H1 (cell line): ENCODE results near the gene SPTBN5. TPM values are rescaled to one million over a fixed set of nuclear protein-coding genes. Genes with fewer than 3 reads are reported as not detected.
"Not testable (repeated sequence)": the region's sequence is repeated elsewhere in the genome, so short reads cannot be mapped to it uniquely, and the experiment has no call there.

Source experiments
- CTCF ChIA-PET: fragments of 300-600 bp; sonication (Branson Sonifier 250); formaldehyde crosslinking; loops from one replicate; lab custom pipeline; 2021; ENCODE audit not compliant: partially characterized antibody; lab: Charles Lee
- POLR2A ChIA-PET: fragments of 300-600 bp; sonication (Branson Sonifier 250); formaldehyde crosslinking; loops from one replicate; lab custom pipeline; 2021; ENCODE audit warnings: inconsistent platforms; ENCODE audit not compliant: partially characterized antibody; lab: Charles Lee
- DNase-seq, 2 experiments: peaks; one replicate each; pipeline versions ENCODE4 v3.0.0 to v3.0.0-alpha.2; 2010 to 2022; ENCODE audit warnings: low spot score in 2 of 2, low read depth in 1 of 2, mixed read lengths in 1 of 2
- FAIRE-seq: peaks from 2 replicates; lab custom pipeline; 2011; peaks lifted over from hg19 to GRCh38; lab: Jason Lieb, UNC
- H2AFZ ChIP-seq: 2 replicates; pipeline ENCODE4 v1.8.1; 2012; ENCODE audit warnings: low read length, inconsistent platforms
- H2AK5ac ChIP-seq: 2 replicates; pipeline ENCODE4 v1.6.1; 2013; ENCODE audit warnings: low read depth, low read length
- H2BK120ac ChIP-seq: replicated peaks from 2 replicates; pipeline ENCODE3; 2013; ENCODE audit warnings: low read depth, low read length, inconsistent platforms
- H2BK12ac ChIP-seq: 2 replicates; pipeline ENCODE4 v1.6.1; 2013; ENCODE audit warnings: low read depth, low read length
- H2BK15ac ChIP-seq: 2 replicates; pipeline ENCODE4 v1.6.1; 2013; ENCODE audit warnings: low read length
- H2BK20ac ChIP-seq: 2 replicates; pipeline ENCODE4 v1.6.1; 2013; ENCODE audit warnings: low read length
- H2BK5ac ChIP-seq: 2 replicates; pipeline ENCODE4 v1.6.1; 2013; ENCODE audit warnings: low read depth, low read length
- H3K14ac ChIP-seq: 2 replicates; pipeline ENCODE4 v1.6.1; 2013; ENCODE audit warnings: inconsistent platforms; ENCODE audit not compliant: insufficient read length
- H3K18ac ChIP-seq: 2 replicates; pipeline ENCODE4 v1.6.1; 2013; ENCODE audit warnings: low read length; ENCODE audit errors: extremely low read depth
- H3K23ac ChIP-seq: 2 replicates; pipeline ENCODE4 v1.6.1; 2013; ENCODE audit warnings: inconsistent platforms; ENCODE audit not compliant: insufficient read length
- H3K23me2 ChIP-seq: 2 replicates; pipeline ENCODE4 v1.6.1; 2013; ENCODE audit warnings: low read depth, low read length
- H3K27ac ChIP-seq: 2 replicates; pipeline ENCODE4 v1.6.1; 2011; ENCODE audit warnings: low read depth, low read length, inconsistent platforms
- H3K27me3 ChIP-seq, 4 experiments: replicated peaks in 1 of 4; 1 replicate in 1 of 4; 2 replicates in 3 of 4; pipeline versions ENCODE4 v1.6.1 to v1.8.1; 2011 to 2013; ENCODE audit warnings: low read length in 3 of 4, mild to moderate bottlenecking in 3 of 4, inconsistent platforms in 2 of 4, mixed read lengths in 2 of 4, moderate library complexity in 1 of 4; ENCODE audit not compliant: control insufficient read depth in 3 of 4, insufficient read depth in 3 of 4; ENCODE audit errors: extremely low read depth in 1 of 4
- H3K36me3 ChIP-seq, 4 experiments: 2 replicates each; pipeline versions ENCODE4 v1.6.1 to v1.8.1; 2011 to 2013; ENCODE audit warnings: mild to moderate bottlenecking in 4 of 4, low read length in 3 of 4, moderate library complexity in 2 of 4, control low read depth in 1 of 4, inconsistent platforms in 1 of 4; ENCODE audit not compliant: insufficient read depth in 4 of 4, control insufficient read depth in 2 of 4
- H3K4ac ChIP-seq: replicated peaks from 2 replicates; pipeline ENCODE3; 2013; ENCODE audit warnings: low read length, low read depth, mixed read lengths, inconsistent platforms; ENCODE audit not compliant: insufficient read length
- H3K4me1 ChIP-seq, 4 experiments: replicated peaks in 1 of 4; 1 replicate in 1 of 4; 2 replicates in 3 of 4; pipeline versions ENCODE4 v1.6.1 to v1.8.1; 2011 to 2013; ENCODE audit warnings: low read length in 3 of 4, inconsistent platforms in 2 of 4, mixed read lengths in 1 of 4; ENCODE audit not compliant: insufficient read depth in 4 of 4, control insufficient read depth in 3 of 4
- H3K4me2 ChIP-seq, 2 experiments: 2 replicates each; pipeline versions ENCODE4 v1.6.1 to v1.8.1; 2011 to 2013; ENCODE audit warnings: low read depth in 2 of 2, low read length in 2 of 2, control low read depth in 1 of 2, inconsistent platforms in 1 of 2, mild to moderate bottlenecking in 1 of 2; ENCODE audit not compliant: insufficient read depth in 1 of 2
- H3K4me3 ChIP-seq, 4 experiments: fragments of 200-600, 300-600 bp in 1 of 4; sonication (generic), shearing (Covaris generic), sonication (Bioruptor Twin) in 1 of 4; 2 replicates each; pipeline versions ENCODE4 v1.5.1 to v1.8.1; 2011 to 2016; ENCODE audit warnings: low read length in 4 of 4, low read depth in 3 of 4, control low read depth in 2 of 4, inconsistent platforms in 2 of 4, mild to moderate bottlenecking in 2 of 4, mixed read lengths in 1 of 4, moderate library complexity in 1 of 4; ENCODE audit not compliant: insufficient read depth in 2 of 4; ENCODE audit errors: extremely low read depth in 1 of 4
- H3K56ac ChIP-seq: replicated peaks from 2 replicates; pipeline ENCODE3; 2013; ENCODE audit warnings: low read depth, mild to moderate bottlenecking, mixed read lengths, low read length, inconsistent platforms; ENCODE audit not compliant: insufficient read length
- H3K79me1 ChIP-seq: 2 replicates; pipeline ENCODE4 v1.6.1; 2013; ENCODE audit warnings: low read depth, low read length, control low read depth
- H3K79me2 ChIP-seq, 2 experiments: 2 replicates each; pipeline versions ENCODE4 v1.6.1 to v1.8.1; 2012 to 2013; ENCODE audit warnings: low read length in 2 of 2, mild to moderate bottlenecking in 2 of 2, inconsistent platforms in 1 of 2; ENCODE audit not compliant: insufficient read depth in 2 of 2, control insufficient read depth in 1 of 2
- H3K9ac ChIP-seq, 4 experiments: replicated peaks in 1 of 4; 1 replicate in 1 of 4; 2 replicates in 3 of 4; pipeline versions ENCODE4 v1.6.1 to v1.8.1; 2011 to 2013; ENCODE audit warnings: low read depth in 3 of 4, low read length in 3 of 4, control low read depth in 2 of 4, mild to moderate bottlenecking in 2 of 4, moderate library complexity in 2 of 4, inconsistent platforms in 1 of 4; ENCODE audit errors: extremely low read depth in 1 of 4
- H3K9me3 ChIP-seq, 2 experiments: 2 replicates each; pipeline versions ENCODE4 v1.6.1 to v1.8.1; 2012 to 2013; ENCODE audit warnings: mild to moderate bottlenecking in 2 of 2, moderate library complexity in 2 of 2, control low read depth in 1 of 2, inconsistent platforms in 1 of 2, low read depth in 1 of 2, low read length in 1 of 2, mixed read lengths in 1 of 2; ENCODE audit not compliant: insufficient read depth in 2 of 2
- H4K20me1 ChIP-seq, 2 experiments: replicated peaks in 1 of 2; 2 replicates each; pipeline versions ENCODE3 to v1.8.1; 2011 to 2013; ENCODE audit warnings: inconsistent platforms in 2 of 2, low read length in 2 of 2, mild to moderate bottlenecking in 1 of 2; ENCODE audit not compliant: insufficient read depth in 2 of 2, control insufficient read depth in 1 of 2
- H4K5ac ChIP-seq: 2 replicates; pipeline ENCODE4 v1.6.1; 2013; ENCODE audit warnings: low read length, low read depth, mixed read lengths, inconsistent platforms; ENCODE audit not compliant: insufficient read length
- H4K8ac ChIP-seq: 2 replicates; pipeline ENCODE4 v1.8.0; 2013; ENCODE audit warnings: mild to moderate bottlenecking, moderate library complexity, low read length, inconsistent platforms; ENCODE audit not compliant: insufficient read depth; ENCODE audit errors: extremely low read depth
- H4K91ac ChIP-seq: replicated peaks from 2 replicates; pipeline ENCODE3; 2013; ENCODE audit warnings: low read length, mixed read lengths, inconsistent platforms; ENCODE audit not compliant: insufficient read length
- WGBS, 2 experiments: shearing (Covaris generic) in 1 of 2; methylation state at CpG; one replicate each; pipeline versions ENCODE4 v1.1.6 to v1.1.7; 2013 to 2015; ENCODE audit warnings: low lambda C conversion rate in 2 of 2, mixed read lengths in 2 of 2, inconsistent platforms in 1 of 2, low coverage in 1 of 2, missing lambda C conversion rate in 1 of 2; ENCODE audit not compliant: insufficient replicate concordance in 2 of 2, insufficient coverage in 1 of 2, insufficient read length in 1 of 2; ENCODE audit errors: extremely low coverage in 1 of 2, missing lambda C conversion rate in 1 of 2; 5-methylcytosine and 5-hydroxymethylcytosine counted together
- polyA plus RNA-seq, 7 experiments: library from polyadenylated mRNA; depleted of rRNA in 3 of 7; stranded (reverse) in 5 of 7; unstranded in 2 of 7; fragments of >200 nt in 5 of 7; fragments of 200-250 nt in 2 of 7; gene quantifications; 1 replicate in 5 of 7; 2 replicates in 1 of 7; 4 replicates in 1 of 7; pipeline versions ENCODE4 v1.2.1 to v1.2.3, GENCODE V29; 2011 to 2013; ENCODE audit warnings: missing spikeins in 2 of 7, mixed read lengths in 2 of 7
- total RNA-seq: library from RNA; stranded (reverse); fragmentation: NEBNext Ultra II Directional; extraction: Animal tissue kit (Norgen Biotek cat#: 25700); gene quantifications from 2 replicates; pipeline ENCODE4 v1.2.1, GENCODE V29; 2021

SPTBN5 gene
- total and polyA plus RNA-seq, 2 of the 8 experiments (the other 6 are each of a cell fraction or from before 2014, with no cell fraction given): 0.32 to 0.84 TPM

DNA sequence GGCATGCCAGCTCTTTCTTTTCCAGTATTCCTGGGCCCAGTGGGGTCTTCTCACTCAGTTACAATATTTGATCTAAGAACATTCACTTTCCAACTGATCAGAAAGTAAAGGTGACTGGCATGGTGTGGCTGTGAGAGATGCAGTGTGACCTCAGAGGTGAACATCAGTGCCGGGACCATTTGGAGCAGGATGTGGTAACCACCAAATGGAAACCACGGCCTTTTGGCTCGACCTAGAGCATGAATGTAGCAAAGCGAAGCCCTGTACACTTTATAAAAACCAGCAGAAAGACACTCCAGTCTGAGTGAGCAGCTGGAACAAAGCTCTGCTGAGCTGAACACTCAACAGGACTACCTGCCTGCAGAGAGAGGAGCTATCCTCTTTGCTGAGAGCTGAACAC, 62.6 kb downstream of the SPTBN5 start:
- H3K9ac ChIP-seq, H3K79me2 ChIP-seq, H4K5ac ChIP-seq, H3K4ac ChIP-seq, H3K9me3 ChIP-seq, H3K18ac ChIP-seq, FAIRE-seq, H2BK12ac ChIP-seq, H3K14ac ChIP-seq, H3K4me1 ChIP-seq, H4K8ac ChIP-seq, H2BK20ac ChIP-seq, H3K27me3 ChIP-seq, H4K91ac ChIP-seq, DNase-seq, H2BK120ac ChIP-seq, H3K4me3 ChIP-seq, H3K23ac ChIP-seq, H2BK15ac ChIP-seq, H3K79me1 ChIP-seq, H2AFZ ChIP-seq, H2BK5ac ChIP-seq, H3K4me2 ChIP-seq, H3K36me3 ChIP-seq, H3K27ac ChIP-seq, H3K56ac ChIP-seq, H2AK5ac ChIP-seq: not testable (repeated sequence)
- 88% methylated on average over 4 of the region's 4 CpGs; no CpG with 5 or more reads in 1 of the 2 experiments for WGBS, 2 experiments
- Histone ChIP-seq H4K20me1 (peaks cover 1 to 15% of the 10 kb centered on the region in 2 experiments), H3K23me2 (peaks cover 10% of the 10 kb centered on the region; the same call in 1 of the 2 replicates)
- ChIA-PET CTCF (interaction anchor here (0.5 to 3.8 kb wide), 10 partner anchors 10 to 235 kb away, joined by 3 to 30 read pairs (median 4); partner anchors contain the start of genes MAPKBP1 and MGA), POLR2A (interaction anchor here (1.2 to 1.7 kb wide), 3 partner anchors 10 to 57 kb away, joined by 3 to 11 read pairs (median 5); partner anchors contain the start of gene MAPKBP1)
